Stromal cell of bone marrow (primary cell): ENCODE measurements around the gene RIPK4.
"Not testable (repeated sequence)": the region's sequence is repeated elsewhere in the genome, so short reads cannot be mapped to it uniquely, and the experiment has no call there.

Source experiments
- DNase-seq: peaks from one replicate; pipeline ENCODE4 v3.0.0-alpha.2; 2012; ENCODE audit warnings: low read depth

Gene RIPK4

DNA sequence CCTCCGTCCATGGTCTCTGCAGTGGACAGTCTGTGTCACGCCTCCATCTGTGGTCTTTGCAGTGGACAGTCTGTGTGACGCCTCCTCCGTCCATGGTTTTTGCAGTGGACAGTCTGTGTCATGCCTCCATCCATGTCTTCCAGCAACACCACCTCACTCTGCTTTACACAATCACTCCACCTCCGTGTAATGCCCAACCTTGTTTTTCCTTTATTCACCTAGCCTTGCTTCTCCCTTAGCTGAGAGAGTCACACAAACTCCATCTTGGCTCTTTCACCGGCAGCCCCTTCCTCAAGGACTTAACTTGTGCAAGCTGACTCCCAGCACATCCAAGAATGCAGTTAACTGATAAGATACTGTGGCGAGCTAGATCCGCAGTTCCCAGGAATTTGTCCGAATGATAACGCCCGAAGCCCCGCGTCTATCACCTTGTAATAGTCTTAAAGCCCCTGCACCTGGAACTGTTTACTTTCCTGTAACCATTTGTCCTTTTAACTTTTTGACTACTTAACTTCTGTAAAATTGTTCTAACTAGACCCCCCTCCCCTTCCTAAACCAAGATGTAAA, 52.5 kb downstream of the RIPK4 start:
- not testable (repeated sequence) for DNase-seq

DNA sequence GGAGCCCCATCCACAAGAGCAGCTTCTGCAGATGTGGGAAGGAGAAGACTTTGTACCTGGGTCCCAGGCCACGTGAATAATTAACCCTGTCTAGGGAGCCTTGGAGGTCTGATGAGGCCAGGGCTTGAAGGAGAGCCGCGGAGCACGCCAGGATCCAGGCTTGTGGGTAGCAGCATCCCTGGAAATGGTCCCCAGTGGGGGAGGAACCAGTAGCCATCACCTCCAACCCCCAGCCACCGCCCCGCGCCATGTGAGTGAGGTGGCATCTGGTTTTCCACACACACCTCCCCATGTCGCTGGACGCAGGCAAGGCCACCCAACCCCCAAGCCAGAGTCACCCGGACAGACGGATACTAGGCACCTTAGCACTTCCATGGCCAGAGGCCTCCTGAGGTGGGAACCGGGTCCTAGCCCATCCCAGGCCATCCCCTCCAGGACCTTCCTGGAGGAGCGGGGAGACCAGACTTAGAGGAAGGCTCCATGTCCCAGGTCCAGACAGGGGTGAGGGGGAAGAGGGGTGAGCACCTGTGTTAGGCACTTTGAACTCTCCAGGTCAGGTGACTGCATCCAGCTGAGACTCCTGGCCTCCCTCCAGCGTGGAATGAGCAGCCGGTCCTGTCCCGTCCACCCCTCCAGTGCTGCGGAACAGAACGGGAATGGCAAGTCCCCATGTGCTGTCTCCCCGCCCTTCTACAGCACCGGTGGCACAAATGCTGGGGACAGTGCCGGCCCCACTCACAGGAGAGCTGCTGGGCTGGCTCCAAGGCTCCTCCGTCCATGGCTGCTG, 53.2 kb downstream of the RIPK4 start:
- DNase-seq, result no peak

DNA sequence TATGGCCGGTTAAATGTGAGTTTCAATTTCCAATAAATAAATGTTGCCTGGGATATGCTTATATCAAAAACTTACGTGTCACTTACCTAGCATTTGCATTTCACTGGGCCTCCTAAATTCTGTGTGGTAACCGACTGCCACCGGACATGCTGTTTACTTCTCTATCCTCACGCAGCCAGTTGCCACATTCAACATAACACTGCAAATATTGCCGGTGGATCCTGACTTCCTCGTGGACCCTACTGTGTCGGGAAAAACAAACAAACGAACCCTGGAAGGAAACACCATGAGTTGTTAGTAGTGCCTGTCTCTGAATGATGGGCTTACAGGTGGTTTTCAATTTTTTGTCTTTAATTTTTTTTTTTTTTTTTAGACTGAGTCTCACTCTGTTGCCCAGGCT, 54.1 kb downstream of the RIPK4 start:
- DNase-seq, result no peak

DNA sequence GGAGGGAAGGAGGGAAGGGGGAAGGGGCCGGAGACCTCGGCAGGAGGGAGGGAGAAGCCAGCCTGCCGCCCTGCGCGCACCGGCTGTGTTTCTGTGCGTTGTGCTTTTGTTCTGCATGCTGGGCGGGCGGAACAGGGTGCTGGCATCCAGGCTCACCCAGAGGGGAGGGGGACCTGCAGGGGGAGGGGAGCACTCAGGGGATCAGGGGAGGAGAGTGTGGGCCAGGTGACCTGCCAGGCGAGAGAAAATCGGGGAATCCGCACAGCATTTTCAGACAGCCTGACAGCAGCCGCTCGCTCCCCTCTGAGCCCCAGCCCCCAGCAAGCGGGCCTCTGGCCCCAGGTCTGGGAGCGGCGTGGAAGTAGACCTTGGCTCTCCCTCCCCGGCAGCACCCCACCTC, 54.7 kb downstream of the RIPK4 start:
- no peak for DNase-seq

DNA sequence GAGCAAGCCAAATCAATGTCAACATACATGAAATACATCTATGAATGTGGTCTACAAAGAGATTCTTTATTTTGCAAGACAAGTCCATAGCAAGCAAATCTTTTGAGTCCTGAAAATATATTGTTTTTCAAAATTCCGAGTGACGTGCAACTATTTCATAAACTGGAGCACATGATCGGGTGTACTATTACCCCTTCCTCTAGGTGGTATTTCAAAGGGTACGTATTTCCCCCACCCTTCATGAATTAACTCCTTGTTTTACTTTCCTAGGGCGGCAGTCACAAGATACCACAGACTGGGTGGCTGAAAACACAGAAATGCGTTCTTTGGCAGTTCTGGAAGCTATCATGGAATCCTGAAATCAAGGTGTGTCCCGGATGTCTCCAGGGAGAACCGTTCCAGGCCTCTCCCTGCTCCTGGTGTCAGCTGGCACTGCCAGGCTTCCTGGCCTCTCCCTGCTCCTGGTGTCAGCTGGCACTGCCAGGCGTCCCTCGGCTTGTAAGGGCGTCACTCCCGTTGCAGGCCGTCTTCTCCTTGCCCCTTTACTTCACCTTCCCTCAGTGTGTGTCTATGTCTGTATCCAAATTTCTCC, 55.3 kb downstream of the RIPK4 start:
- DNase-seq, result no peak

DNA sequence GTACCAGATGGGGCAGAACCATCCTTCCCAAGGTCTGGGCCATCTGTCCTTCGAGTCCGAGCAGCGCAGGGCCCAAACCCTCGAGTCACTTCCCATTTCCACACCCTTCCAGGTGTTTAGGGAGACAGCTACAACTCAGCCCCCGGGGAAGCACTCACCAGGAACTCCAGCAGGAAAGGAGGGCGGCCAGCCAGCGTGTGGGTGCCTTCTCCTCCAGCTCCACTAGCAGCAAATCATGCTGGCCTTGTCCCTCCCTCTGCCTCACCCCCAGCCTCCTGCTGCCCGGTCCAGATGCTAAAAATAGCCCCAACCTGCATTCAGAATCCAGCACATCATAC, 56.1 kb downstream of the RIPK4 start:
- DNase-seq, result no peak

DNA sequence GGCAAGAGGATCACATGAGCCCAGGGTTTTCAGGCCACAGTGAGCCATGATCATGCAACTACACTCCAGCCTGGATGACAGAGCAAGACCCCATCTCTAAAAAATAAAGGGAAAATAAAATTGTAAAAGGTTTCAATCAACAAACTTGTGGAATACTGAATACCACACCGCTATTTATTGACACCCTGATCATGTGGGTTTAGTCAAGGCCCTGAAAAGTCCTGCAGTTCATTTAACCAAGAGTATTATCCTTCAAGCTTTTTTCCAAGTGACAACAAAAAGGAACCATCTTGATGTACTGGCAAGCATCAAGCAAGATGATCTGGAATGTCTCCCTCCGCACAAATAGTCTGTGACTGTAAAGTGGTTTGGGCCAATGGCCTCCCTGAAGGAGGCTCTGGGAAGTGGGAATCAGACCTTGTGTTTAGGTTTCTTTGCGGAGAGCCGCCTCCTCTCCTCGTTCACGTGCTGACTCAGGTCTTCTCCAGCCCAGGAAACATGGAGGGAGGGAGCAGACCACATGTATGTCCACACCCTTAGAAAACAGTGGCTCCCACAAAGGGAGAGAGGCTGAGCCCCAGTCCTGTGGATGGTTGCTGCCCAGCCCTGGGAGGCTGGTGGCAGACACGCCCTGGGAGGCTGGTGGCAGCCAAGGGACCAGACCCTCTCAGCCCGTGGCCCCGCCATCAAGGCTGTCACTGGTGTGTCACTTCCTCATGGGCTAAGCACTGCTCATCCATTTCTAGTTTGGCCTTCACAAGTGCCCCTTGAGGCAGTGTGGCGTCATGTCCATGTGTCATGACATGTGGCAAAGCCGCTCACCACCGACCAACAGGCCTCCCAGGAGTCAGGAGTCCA, 56.7 kb downstream of the RIPK4 start:
- no peak for DNase-seq

DNA sequence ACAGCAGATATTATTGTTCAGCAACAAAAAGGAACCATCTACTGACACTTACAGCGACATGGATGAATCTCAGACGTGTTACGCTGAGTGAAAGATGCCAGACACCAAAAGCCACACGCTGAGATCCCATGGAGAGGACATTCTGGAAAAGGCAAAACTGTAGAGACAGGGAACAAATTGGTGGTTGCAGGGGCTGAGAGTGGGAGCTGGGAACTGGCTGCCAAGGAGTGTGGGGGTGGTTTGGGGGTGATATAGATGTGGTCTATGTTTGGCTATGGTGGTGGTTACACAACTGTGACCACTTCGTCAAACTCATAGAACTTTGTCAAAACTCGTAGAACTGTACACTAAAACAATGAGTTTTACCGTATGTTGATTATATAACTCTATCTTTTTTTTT, 57.7 kb downstream of the RIPK4 start:
- no peak for DNase-seq

DNA sequence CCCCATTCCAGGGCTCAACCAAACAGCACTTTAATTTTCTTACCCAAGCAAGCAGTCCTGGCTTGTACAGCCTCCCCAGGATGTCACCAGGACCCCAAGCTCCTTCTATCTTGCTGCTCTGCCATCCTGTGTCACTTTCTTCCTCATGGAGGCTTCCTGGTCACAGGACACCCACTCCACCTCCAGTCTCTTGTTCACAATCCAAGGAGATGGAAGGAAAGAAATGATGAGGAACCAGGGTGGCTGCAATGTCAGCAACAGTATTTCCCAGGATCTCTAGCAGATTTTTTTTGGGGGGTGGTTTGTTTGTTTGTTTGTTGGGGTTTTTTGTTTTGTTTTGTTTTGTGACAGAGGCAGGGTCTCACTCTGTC, 58.9 kb downstream of the RIPK4 start:
- DNase-seq, result no peak

DNA sequence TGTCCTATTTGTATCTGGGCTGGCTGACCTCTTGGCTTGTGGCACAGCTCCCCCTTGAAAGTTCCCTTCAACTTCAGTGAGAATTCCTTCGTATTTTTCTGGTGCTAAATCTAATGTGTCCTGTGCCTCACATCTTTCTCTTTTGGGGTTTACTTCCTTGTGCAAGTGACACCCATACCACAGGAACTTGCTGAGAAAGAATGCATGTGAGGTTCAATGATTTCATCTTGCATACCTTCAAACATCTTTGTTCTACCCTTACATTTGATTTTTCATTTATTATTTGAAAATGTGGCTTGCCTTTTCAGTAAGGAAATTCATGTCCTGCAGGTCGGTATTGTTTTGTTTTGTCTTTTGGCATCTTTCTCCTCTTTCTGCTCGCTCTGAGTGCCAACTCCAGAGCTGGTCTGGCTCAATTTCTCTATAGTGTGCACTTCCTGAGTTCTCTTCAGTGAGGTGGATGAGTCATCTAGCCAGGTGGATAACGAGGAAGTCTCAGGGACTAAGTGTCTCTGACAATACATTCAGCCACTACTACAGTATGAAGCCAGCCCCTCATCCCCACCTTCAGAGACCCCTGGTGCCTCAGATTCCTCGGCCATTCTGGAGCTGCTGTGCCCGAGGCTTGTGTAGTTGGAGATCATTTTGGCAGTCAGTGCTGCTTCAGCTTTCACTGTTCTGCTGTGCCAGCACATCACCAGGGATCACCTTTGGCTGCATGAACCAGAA, 59.5 kb downstream of the RIPK4 start:
- no peak for DNase-seq

DNA sequence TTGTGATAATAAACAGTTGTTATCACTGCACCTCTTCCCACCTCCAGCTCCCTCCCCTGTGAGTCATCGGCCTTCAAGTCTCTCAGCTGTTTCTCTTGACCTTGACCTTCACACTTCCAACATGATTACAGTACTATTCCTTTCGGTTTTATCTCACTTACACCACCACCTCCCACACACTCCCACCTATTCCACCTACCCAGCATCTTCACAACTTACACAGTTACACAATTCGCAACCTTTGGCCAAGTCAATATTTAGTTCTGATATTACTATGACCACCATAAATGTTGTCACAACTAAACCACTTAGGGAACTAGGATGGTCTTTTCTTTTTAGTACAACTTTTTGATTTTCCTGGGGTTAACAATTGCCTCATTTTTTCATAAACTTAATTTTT, 60.2 kb downstream of the RIPK4 start:
- no peak for DNase-seq

DNA sequence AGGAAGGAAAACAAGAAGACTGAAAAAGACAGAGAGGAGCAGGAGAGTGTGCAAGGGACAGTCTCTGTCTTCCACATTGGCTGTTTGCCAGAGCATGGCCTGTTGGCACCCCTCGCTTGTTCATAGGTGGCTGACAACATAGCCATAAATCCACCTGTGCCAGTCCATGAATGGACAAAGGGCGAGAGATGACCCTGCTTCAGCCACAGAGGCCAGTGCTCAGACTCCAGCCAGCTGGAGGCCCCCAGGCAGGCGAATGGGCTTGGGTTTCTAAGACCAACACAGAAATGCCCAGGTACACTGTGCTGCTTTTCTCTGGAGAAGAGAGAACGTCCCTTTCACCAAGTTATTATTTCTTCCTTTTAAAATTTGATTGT, 60.6 kb downstream of the RIPK4 start:
- DNase-seq, result no peak

DNA sequence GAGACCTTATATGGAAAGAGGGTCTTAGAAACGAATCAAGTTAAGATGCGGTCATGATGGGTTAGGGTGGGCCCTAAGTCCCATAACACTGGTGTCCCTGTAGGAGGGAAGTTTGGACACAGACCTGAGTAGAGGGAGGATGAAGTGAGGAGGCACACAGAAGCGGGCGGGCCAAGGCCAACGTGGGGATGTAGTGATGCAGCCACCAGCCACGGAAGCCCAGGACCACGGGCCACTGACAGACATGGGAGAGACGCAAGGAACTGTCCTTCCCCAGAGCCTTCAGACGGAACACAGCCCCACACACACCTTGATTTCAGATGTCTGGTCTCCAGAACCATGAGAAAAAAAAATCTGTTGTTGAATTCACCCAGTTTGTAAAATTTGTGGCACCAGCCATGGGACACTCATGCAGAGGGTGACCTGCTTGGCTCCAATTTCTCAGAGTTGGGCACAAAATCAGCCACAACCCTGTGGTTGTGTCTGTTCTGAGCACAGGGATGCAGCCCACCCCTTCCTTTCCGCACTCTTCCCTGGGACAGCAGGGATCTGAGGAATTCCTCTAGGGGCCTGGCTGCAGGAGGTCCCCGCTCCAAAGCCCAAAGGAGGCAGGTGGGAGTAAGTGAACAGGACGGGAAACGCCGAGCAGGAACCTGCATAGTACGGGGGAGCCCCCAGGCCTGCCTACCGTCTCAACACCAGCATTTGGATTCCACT, 61.1 kb downstream of the RIPK4 start:
- DNase-seq, result no peak

DNA sequence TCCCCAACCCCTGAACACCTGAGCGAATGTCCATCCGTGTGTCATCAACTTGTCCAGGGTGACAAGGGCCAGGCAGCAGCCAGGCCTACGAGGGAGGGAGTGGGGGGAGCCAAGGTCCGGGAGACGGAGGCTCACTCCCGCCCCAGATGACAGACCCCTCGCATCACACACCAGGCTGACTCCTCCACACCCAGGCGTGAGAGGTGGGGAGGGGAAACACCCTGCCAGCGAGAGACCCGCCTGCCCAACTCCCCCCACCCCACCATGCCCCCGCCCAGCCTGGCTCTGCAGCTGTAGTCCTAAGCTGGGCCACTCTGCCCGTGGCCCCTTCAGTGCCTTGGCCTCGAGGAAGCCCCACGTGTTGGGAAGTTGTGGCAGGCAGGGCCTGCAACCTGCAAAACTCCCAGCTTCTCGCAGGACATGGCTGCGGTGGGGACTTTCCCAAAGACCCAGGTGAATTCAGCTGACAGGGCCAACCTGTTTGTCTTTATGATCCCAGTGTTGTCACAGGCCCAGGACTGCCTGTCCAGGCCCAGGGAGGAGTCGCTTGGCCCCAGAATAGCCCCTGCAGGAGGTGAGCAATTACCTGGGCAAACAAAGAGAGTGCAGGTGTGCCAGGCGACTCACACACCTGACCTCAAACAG, 62.9 kb downstream of the RIPK4 start:
- DNase-seq, result no peak

DNA sequence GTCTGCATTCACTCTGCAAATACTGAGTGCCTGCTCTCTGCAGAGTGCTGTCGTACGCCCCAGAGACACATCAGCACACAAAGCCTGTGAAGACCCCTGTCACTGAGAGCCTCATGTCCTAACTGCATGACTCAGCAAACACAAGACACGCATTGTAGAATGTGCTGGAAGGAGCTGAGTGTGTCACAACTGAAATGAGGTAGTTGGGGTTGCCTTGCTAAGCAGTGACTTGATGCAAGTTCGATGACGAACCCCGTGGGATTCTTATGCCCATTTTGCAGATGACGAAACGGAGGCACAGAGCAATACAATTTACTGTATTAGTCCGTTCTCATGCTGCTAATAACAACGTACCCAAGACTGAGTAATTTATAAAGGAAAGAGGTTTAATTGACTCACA, 65.1 kb downstream of the RIPK4 start:
- DNase-seq, result no peak

DNA sequence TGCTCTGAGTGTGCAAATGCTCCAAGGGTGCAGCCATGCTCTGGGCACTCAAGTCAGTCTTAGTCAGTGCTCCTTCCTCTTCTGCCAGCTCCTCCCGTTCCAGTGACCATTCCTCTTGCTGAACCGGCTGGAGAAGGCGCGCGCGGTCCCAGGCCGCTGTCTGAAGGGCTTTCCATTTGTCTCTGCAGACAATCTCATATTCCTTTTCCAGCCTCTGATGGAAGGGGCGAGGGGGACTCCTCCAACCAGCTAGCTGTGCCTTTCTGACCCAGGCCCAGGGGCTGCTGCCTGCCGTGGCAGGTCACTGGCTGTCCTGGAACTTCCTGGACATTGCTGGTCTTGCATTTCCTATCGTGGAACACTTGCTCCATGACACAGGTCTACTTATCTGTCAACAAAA, 67.5 kb downstream of the RIPK4 start:
- DNase-seq, result no peak

DNA sequence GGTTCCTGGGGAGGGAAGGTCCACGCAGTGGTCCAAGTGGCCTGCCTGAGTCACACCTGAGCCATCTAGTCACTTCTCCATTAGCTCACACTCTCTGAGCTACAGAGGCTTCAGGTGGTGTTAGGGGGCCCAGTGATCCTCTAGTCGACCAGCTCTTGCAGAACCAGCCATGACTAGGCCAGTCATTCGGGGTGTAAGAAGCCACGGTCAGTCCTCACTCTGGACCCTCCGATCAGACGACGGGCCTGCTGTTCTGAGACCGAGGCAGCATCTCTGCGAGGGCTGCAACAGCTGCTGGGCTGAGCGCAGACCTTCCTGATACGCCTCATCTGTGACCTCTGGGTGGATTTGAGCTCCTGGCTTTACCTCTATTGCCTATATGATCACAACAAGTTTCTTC, 68.8 kb downstream of the RIPK4 start:
- DNase-seq, result no peak

DNA sequence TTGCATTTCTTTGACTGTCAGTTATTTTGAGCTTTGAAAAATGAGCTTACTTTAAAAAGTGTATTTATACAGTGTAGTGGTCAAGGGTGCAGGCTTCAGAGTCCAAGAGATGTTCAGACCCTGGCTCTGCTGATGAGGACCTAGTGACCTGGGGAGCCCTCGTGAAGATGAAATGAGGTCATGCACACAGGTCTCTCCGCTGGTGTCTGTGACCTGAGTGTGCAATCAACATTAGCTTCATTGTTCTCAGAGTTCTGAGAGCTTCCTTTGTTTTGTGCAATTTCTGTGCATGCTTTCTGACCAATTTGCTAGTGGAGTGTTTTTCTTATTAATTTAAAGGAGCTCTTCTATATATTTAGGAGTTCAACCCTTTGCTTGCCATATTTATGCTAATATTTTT, 71.3 kb downstream of the RIPK4 start:
- no peak for DNase-seq

DNA sequence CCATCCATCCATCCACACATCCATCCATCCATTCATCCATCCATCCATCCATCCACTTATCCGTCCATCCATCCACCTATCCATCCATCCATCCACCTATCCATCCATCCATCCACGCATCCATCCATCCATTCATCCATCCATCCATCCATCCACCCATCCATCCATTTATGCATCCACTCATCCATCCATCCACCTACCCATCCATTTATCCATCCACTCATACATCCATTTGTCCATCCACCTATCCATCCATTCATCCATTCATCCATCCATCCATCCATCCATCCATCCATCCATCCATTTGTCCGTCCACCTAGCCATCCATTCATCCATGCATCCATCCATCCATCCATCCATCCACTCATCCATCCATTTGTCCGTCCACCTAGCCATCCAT, 72.8 kb downstream of the RIPK4 start:
- not testable (repeated sequence) for DNase-seq

DNA sequence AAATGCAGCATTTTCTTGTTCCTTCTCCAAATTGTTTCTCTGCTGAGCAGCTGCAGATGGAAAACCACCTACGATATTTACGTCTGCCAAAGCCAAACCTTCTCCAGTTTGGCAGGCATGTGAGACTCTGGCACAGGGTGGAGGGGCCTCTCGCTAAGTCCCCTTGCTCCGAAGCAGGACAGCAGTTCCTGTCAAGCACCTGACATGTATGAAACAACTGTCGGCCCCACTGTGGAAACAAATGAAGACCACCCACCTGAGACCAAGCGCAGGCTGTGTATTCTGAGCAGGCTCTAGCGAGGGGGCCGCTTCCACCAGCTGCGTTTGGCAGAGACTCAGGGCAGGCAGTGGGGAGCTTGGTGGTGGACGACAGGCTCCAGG, 74.7 kb downstream of the RIPK4 start:
- DNase-seq, result no peak
